GM18505 (cell line): ENCODE measurements around the gene SLC17A5.

Source experiments
- ATAC-seq: cut with Tn5 transposase; IDR thresholded peaks from one replicate; pipeline ENCODE4 v1.9.1; 2021; ENCODE audit not compliant: unreplicated experiment
- POLR2A ChIP-seq: IDR thresholded peaks from 4 replicates; pipeline ENCODE4 v1.6.1; 2011; ENCODE audit warnings: borderline replicate concordance; ENCODE audit not compliant: insufficient read depth, insufficient read length; ENCODE audit errors: extremely low read depth

SLC17A5 gene

GRCh38 chr6:73614802-73615201 lies 39.0 kb downstream of the SLC17A5 start:
- no peak for TF ChIP-seq POLR2A
- no peak for ATAC-seq

- no peak for ATAC-seq
- TF ChIP-seq POLR2A, result no peak
Measured at GRCh38 chr6:73613806-73614536, 39.8 kb downstream of the SLC17A5 start.

GRCh38 chr6:73612611-73613010 lies 41.2 kb downstream of the SLC17A5 start:
- TF ChIP-seq POLR2A, result no peak
- no peak for ATAC-seq

- no peak for TF ChIP-seq POLR2A
- no peak for ATAC-seq
Measured at GRCh38 chr6:73610444-73611275, 43.1 kb downstream of the SLC17A5 start.

- TF ChIP-seq POLR2A, result no peak
- ATAC-seq, result no peak
Measured at GRCh38 chr6:73608761-73609160, 45.0 kb downstream of the SLC17A5 start.

GRCh38 chr6:73606428-73606827 lies 47.4 kb downstream of the SLC17A5 start:
- ATAC-seq, result no peak
- TF ChIP-seq POLR2A, result no peak

GRCh38 chr6:73604461-73604860 lies 49.3 kb downstream of the SLC17A5 start:
- TF ChIP-seq POLR2A, result no peak
- no peak for ATAC-seq

- no peak for ATAC-seq
Measured at GRCh38 chr6:73604020-73604419, 49.8 kb downstream of the SLC17A5 start.

GRCh38 chr6:73586416-73586974 lies 67.3 kb downstream of the SLC17A5 start:
- no peak for ATAC-seq
- TF ChIP-seq POLR2A, result no peak

More at GRCh38 chr6:73604020-73604419, 49.8 kb downstream of the SLC17A5 start:
- TF ChIP-seq POLR2A, result no peak

- TF ChIP-seq POLR2A, result peak; percentile 49
- ATAC-seq, result peak; percentile 82
Measured at GRCh38 chr6:73585566-73586415, 68.0 kb downstream of the SLC17A5 start.

GRCh38 chr6:73581293-73581692 lies 72.5 kb downstream of the SLC17A5 start:
- no peak for ATAC-seq
- TF ChIP-seq POLR2A, result no peak

- ATAC-seq, result peak; percentile 75
- TF ChIP-seq POLR2A, result peak; percentile 54
Measured at GRCh38 chr6:73580247-73581149, 73.3 kb downstream of the SLC17A5 start.
